Measurements from ENCODE around the gene MTG1.
"Not testable (repeated sequence)": the region's sequence is repeated elsewhere in the genome, so short reads cannot be mapped to it uniquely, and the experiment has no call there.

Gene MTG1

GRCh38 chr10:133421336-133422222, 27.6 kb downstream of the MTG1 start:
- no peak for DNase-seq (ENCODE audit: extremely low read depth in 1 of 2, low read depth in 1 of 2)

- DNase-seq (ENCODE audit: extremely low read depth in 1 of 2, low read depth in 1 of 2), result no peak
These were observed 28.4 kb downstream of the MTG1 start for GRCh38 chr10:133422223-133422806.

- no peak for DNase-seq (ENCODE audit: extremely low read depth in 1 of 2, low read depth in 1 of 2)
These were observed 29.1 kb downstream of the MTG1 start for GRCh38 chr10:133422807-133423771.

- DNase-seq (ENCODE audit: extremely low read depth in 1 of 2, low read depth in 1 of 2), result not testable (repeated sequence)
These were observed 30.1 kb downstream of the MTG1 start for GRCh38 chr10:133424102-133424501.

- not testable (repeated sequence) for DNase-seq (ENCODE audit: extremely low read depth in 1 of 2, low read depth in 1 of 2)
These were observed 30.6 kb downstream of the MTG1 start, which contains the start of gene SPRN for GRCh38 chr10:133424601-133425000. Gene SPRN (minus strand): TSS chr10:133424625. CDS start chr10:133423681, 944 bp downstream.

- DNase-seq (ENCODE audit: extremely low read depth in 1 of 2, low read depth in 1 of 2), result not testable (repeated sequence)
These were observed 35.6 kb downstream of the MTG1 start for GRCh38 chr10:133429571-133429970.

- DNase-seq (ENCODE audit: extremely low read depth in 1 of 2, low read depth in 1 of 2), result not testable (repeated sequence)
These were observed 38.1 kb downstream of the MTG1 start for GRCh38 chr10:133431888-133432613.

- DNase-seq (ENCODE audit: extremely low read depth in 1 of 2, low read depth in 1 of 2), result not testable (repeated sequence)
These were observed 38.8 kb downstream of the MTG1 start for GRCh38 chr10:133432789-133433188.

GRCh38 chr10:133438711-133439273, 44.8 kb downstream of the MTG1 start:
- DNase-seq (ENCODE audit: extremely low read depth in 1 of 2, low read depth in 1 of 2), result no peak

- DNase-seq (ENCODE audit: extremely low read depth in 1 of 2, low read depth in 1 of 2), result no peak
These were observed 45.8 kb downstream of the MTG1 start for GRCh38 chr10:133439517-133440461.

- no peak for DNase-seq (ENCODE audit: extremely low read depth in 1 of 2, low read depth in 1 of 2)
These were observed 46.8 kb downstream of the MTG1 start for GRCh38 chr10:133440633-133441285.

- DNase-seq (ENCODE audit: extremely low read depth in 1 of 2, low read depth in 1 of 2), result not testable (repeated sequence)
These were observed 47.4 kb downstream of the MTG1 start for GRCh38 chr10:133441356-133441755.

- DNase-seq (ENCODE audit: extremely low read depth in 1 of 2, low read depth in 1 of 2), result no peak
These were observed 47.8 kb downstream of the MTG1 start for GRCh38 chr10:133441780-133442179.

- peak in 1 of 2 donors; percentile 32 for DNase-seq (ENCODE audit: extremely low read depth in 1 of 2, low read depth in 1 of 2)
These were observed 48.4 kb downstream of the MTG1 start for GRCh38 chr10:133442191-133442966.

- DNase-seq (ENCODE audit: extremely low read depth in 1 of 2, low read depth in 1 of 2), result no peak
These were observed 49.3 kb downstream of the MTG1 start for GRCh38 chr10:133442967-133443924.
